Esophagus muscularis mucosa (tissue), 4 donors: ENCODE results near the gene MMP21. TPM values are rescaled to one million over a fixed set of nuclear protein-coding genes. Genes with fewer than 3 reads are reported as not detected.
A peak's percentile ranks its signal among the peaks of the same experiment; 100 is the strongest.

Experiments used
- DNase-seq: peaks from one replicate; pipeline ENCODE4 v3.0.0-alpha.2; 2017; ENCODE audit errors: extremely low spot score
- H3K27ac ChIP-seq, 4 donors: fragments of 200-600 bp; sonication (generic); replicated peaks in 1 of 4; 1 replicate in 3 of 4; 2 replicates in 1 of 4; pipeline ENCODE4 v1.5.1; 2016 to 2019; ENCODE audit warnings: mild to moderate bottlenecking in 1 of 4
- H3K27me3 ChIP-seq, 4 donors: fragments of 200-600 bp; sonication (generic); one replicate each; pipeline versions ENCODE4 v1.5.1 to v1.6.0; 2016 to 2019
- H3K36me3 ChIP-seq, 4 donors: fragments of 200-600 bp; sonication (generic); one replicate each; pipeline ENCODE4 v1.5.1; 2016 to 2019
- H3K4me1 ChIP-seq, 4 donors: fragments of 200-600 bp; sonication (generic); one replicate each; pipeline ENCODE4 v1.5.1; 2016 to 2019
- H3K4me3 ChIP-seq, 4 donors: fragments of 200-600 bp; sonication (generic); 1 replicate in 2 of 4; 2 replicates in 2 of 4; pipeline ENCODE4 v1.5.1; 2016 to 2019; ENCODE audit warnings: mild to moderate bottlenecking in 4 of 4, moderate library complexity in 1 of 4
- H3K9me3 ChIP-seq, 4 donors: fragments of 200-600 bp; sonication (generic); 1 replicate in 3 of 4; 2 replicates in 1 of 4; pipeline ENCODE4 v1.5.1; 2016 to 2019
- EP300 ChIP-seq: sonication (generic); formaldehyde crosslinking; IDR thresholded peaks from one replicate; pipeline ENCODE4 v1.6.1; 2017; ENCODE audit warnings: antibody characterized with exemption
- POLR2A ChIP-seq: fragments of 450-650 bp; IDR thresholded peaks from one replicate; pipeline ENCODE4 v1.6.1; 2017; ENCODE audit warnings: antibody characterized with exemption, moderate library complexity, mild to moderate bottlenecking, low read depth
- POLR2AphosphoS5 ChIP-seq, 2 donors: sonication (generic); formaldehyde crosslinking; IDR thresholded peaks; one replicate each; pipeline ENCODE4 v1.6.1; 2017; ENCODE audit warnings: antibody characterized with exemption in 2 of 2
- WGBS: methylation state at CpG from one replicate; pipeline ENCODE4 v1.1.5; 2018; 5-methylcytosine and 5-hydroxymethylcytosine counted together
- intact Hi-C: fragments of 100-400 bp; cut with DNase I; formaldehyde crosslinking; loops from one replicate; pipeline ENCODE4 v1.15.1; 2023
- total RNA-seq, 4 donors: library from RNA; depleted of rRNA; stranded (reverse); fragments of >200 nt; gene quantifications; one replicate each; pipeline versions ENCODE4 v1.1.0 to v1.2.1, GENCODE V29; 2016
- TF ChIP-seq, protein P1 (sequence below), 3 experiments: fragments of 200-600 bp in 2 of 3; fragments of 450-650 bp in 1 of 3; sonication (generic) in 2 of 3; IDR thresholded peaks; one replicate each; pipeline ENCODE4 v1.5.1; 2017 to 2019; ENCODE audit warnings: antibody characterized with exemption in 3 of 3, mild to moderate bottlenecking in 2 of 3, moderate library complexity in 1 of 3

Gene MMP21
- total RNA-seq, 4 donors from 2014 or later, result not detected

DNA sequence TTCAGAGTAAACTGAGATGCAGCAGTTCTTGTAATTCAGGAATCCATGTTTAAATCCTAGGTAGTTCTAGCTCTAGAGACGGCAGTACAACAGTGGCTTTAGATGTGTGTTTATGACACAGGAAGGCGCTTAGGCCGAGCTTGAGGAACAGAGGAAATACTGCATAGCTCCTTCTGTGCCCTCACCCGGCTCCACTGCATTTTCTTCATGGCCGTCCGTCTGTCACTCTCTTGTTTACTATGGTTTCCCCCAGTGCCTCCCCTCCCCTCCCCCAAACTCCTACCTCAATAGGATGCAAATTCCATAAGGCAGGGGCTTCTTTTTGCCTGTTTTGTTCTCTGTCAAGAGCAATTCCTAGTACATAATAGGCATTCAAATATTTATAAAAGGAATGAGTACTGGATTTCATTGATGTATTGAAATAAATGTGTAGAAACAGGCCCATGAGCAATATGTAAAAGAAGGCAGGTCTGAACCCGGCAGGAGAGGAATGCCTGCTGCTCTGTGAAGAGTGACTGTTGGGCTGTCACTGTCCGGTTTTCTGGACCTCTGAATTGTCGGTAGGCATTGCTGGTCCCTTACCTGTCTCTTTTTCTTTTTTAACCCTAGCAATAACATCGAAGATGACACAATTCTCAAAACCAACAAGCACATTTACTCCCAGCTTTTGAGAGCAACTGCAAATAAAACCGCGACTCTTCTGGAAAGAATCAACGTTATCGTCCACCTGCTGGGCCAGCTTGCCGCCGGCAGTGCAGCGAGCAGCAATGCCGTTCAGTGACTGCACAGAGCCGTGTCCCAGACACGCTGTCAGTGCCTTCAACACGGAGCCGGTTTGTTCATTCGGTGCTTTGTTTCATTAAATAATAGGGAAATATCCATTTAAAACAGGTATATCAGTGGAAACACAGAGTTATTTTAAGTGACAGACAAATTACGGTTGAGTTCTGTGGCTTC is 12.7 kb downstream of the MMP21 start:
- H3K4me3 ChIP-seq, result no peak overlapping the region
- H3K36me3 ChIP-seq, result peaks cover 33 to 81% (median 63%) of the 10 kb centered on the region in 4 donors
- peak; percentile 34 for DNase-seq
- 90% methylated on average over 22 of the region's 24 CpGs for WGBS
- H3K9me3 ChIP-seq, result no peaks in the 10 kb centered on the region
- TF ChIP-seq POLR2AphosphoS5 (IDR thresholded peaks at IDR 0.05) (no peak), EP300 (no peak), POLR2A (no peak)
- TF ChIP-seq, protein P1, sequence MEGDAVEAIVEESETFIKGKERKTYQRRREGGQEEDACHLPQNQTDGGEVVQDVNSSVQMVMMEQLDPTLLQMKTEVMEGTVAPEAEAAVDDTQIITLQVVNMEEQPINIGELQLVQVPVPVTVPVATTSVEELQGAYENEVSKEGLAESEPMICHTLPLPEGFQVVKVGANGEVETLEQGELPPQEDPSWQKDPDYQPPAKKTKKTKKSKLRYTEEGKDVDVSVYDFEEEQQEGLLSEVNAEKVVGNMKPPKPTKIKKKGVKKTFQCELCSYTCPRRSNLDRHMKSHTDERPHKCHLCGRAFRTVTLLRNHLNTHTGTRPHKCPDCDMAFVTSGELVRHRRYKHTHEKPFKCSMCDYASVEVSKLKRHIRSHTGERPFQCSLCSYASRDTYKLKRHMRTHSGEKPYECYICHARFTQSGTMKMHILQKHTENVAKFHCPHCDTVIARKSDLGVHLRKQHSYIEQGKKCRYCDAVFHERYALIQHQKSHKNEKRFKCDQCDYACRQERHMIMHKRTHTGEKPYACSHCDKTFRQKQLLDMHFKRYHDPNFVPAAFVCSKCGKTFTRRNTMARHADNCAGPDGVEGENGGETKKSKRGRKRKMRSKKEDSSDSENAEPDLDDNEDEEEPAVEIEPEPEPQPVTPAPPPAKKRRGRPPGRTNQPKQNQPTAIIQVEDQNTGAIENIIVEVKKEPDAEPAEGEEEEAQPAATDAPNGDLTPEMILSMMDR (IDR thresholded peaks at IDR 0.05), result no peak
- H3K27me3 ChIP-seq, result no peaks in the 10 kb centered on the region
- peaks cover 0 to 10% (median 5%) of the 10 kb centered on the region in 4 donors for H3K4me1 ChIP-seq
- intact Hi-C loops, result no loop called here
- no peak overlapping the region for H3K27ac ChIP-seq

DNA sequence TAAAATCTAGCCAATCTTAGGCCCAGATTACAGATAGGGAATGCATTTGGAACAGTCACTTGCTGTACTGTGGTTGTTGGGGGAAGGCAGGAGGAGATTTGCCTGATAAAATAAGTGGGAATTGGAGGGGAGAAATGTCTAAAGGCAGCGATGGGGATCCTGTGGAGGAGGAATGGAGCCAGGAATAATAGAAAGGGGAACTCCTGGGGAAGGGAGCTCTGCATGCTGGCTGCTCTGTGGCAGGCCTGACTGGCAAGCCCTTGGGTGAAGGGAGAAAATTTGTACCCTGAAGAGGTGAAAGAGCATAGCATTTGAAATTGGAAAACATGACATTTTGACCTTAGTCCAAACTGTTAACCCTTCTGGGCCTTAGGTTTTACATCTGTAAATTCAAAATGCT is 13.7 kb downstream of the MMP21 start:
- Histone ChIP-seq H3K36me3 (peaks cover 38 to 91% (median 70%) of the 10 kb centered on the region in 4 donors), H3K27me3 (no peaks in the 10 kb centered on the region), H3K27ac (no peak overlapping the region), H3K4me3 (no peak overlapping the region), H3K4me1 (peaks cover 0 to under 1% (median 0%) of the 10 kb centered on the region in 4 donors), H3K9me3 (no peaks in the 10 kb centered on the region)
- 50% methylated on average over 1 of the region's 1 CpG for WGBS
- intact Hi-C loops, result no loop called here
- no peak for TF ChIP-seq POLR2AphosphoS5 (IDR thresholded peaks at IDR 0.05)
- TF ChIP-seq EP300, result no peak
- TF ChIP-seq, protein P1 (IDR thresholded peaks at IDR 0.05), result no peak
- TF ChIP-seq POLR2A, result no peak
- DNase-seq, result peak; percentile 57

DNA sequence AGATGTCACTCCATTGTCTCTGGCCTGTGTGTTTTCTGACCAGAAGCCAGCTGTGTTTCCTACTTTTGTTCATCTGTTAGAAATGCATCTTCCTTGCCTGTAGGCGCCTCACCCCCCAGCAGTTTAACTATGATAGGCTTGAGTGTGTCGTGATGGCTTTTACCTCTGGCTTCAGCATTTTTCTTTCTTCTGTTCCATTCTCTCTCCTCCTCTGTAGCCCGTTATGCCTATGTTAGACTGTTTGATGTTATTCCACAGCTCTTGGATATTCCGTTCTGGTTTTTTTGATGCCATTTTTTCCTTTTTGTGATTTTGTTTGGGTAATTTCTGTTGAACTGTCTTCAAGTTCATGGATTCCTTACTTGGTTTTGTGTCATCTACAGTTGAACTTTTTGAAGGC is 17.9 kb downstream of the MMP21 start:
- intact Hi-C loops, result no loop called here
- H3K4me1 ChIP-seq, result no peaks in the 10 kb centered on the region
- no peak overlapping the region for H3K27ac ChIP-seq
- no peaks in the 10 kb centered on the region for H3K9me3 ChIP-seq
- H3K27me3 ChIP-seq, result no peaks in the 10 kb centered on the region
- no peak overlapping the region for H3K4me3 ChIP-seq
- WGBS, result 94% methylated on average over 4 of the region's 4 CpGs
- peak; percentile 53 for DNase-seq
- TF ChIP-seq EP300 (no peak), POLR2AphosphoS5 (IDR thresholded peaks at IDR 0.05) (no peak), POLR2A (no peak)
- TF ChIP-seq, protein P1 (IDR thresholded peaks at IDR 0.05), result no peak
- H3K36me3 ChIP-seq, result peaks cover 44 to 98% (median 76%) of the 10 kb centered on the region in 4 donors

DNA sequence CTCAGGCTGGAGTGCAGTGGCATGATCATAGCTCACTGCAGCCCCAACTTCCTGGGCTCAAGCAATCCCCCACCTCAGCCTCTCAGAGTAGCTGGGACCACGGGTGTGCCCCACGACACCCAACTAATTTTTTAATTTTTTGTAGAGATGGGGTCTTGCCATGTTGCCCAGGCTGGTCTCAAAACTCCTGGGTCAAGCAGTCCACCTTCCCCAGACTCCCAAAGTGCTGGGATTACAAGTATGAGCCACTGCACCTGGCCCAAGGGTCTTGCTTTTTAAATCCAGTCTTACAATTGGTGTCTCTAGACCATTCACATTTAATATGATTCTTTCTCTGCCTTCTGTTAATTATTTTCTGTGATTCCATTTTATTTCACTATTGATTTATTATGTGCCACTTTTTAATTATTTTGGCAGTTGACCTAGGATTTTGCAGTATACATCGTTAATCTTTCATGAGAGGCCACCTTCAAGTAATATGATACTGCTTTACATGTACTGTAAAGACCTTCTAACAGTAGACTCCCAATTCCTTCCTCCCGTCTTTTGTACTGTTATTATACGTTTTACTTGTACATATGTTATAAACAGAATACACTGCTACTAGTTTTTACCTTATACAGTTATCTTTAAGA is 18.7 kb downstream of the MMP21 start:
- TF ChIP-seq POLR2AphosphoS5 (IDR thresholded peaks at IDR 0.05) (no peak), POLR2A (no peak), EP300 (no peak)
- TF ChIP-seq, protein P1 (IDR thresholded peaks at IDR 0.05), result no peak
- H3K4me3 ChIP-seq, result no peak overlapping the region
- no peaks in the 10 kb centered on the region for H3K4me1 ChIP-seq
- intact Hi-C loops, result no loop called here
- no peak overlapping the region for H3K27ac ChIP-seq
- no peak for DNase-seq
- no peaks in the 10 kb centered on the region for H3K27me3 ChIP-seq
- no peaks in the 10 kb centered on the region for H3K9me3 ChIP-seq
- H3K36me3 ChIP-seq, result peaks cover 49 to 98% (median 79%) of the 10 kb centered on the region in 4 donors
- 89% methylated on average over 5 of the region's 5 CpGs for WGBS
